Endothelial cell of umbilical vein (primary cell): ENCODE data around the gene TTN. TPM values are rescaled to one million over a fixed set of nuclear protein-coding genes. Genes with fewer than 3 reads are reported as not detected.

Source experiments
- BruUV-seq: library from RNA; stranded (reverse); fragments of 400-500 nt; replicated peaks from 2 replicates; lab custom pipeline; 2021; lab: Mats Ljungman, UMichigan
- CTCF ChIA-PET: fragments of 300-600, 350-600 bp; sonication (Branson Sonifier 250); formaldehyde crosslinking; loops from one replicate; lab custom pipeline; 2021; ENCODE audit warnings: antibody characterized with exemption, inconsistent platforms; lab: Charles Lee
- POLR2A ChIA-PET: fragments of 300-600, 350-600 bp; sonication (Branson Sonifier 250); formaldehyde crosslinking; loops from one replicate; lab custom pipeline; 2021; ENCODE audit warnings: antibody characterized with exemption, inconsistent platforms; lab: Charles Lee
- DNase-seq: peaks from one replicate; pipeline ENCODE4 v3.0.0-alpha.2; 2011; ENCODE audit warnings: low read depth, low spot score
- FAIRE-seq: peaks from 2 replicates; lab custom pipeline; 2011; peaks lifted over from hg19 to GRCh38; lab: Jason Lieb, UNC
- H2AFZ ChIP-seq: 2 replicates; pipeline ENCODE4 v1.6.0; 2012; ENCODE audit warnings: low read depth, low read length, control low read depth, inconsistent platforms
- H3K27ac ChIP-seq: 2 replicates; pipeline ENCODE4 v1.5.1; 2011; ENCODE audit warnings: low read depth, mild to moderate bottlenecking, control low read depth, low read length, moderate library complexity; ENCODE audit not compliant: insufficient read depth
- H3K27me3 ChIP-seq, 2 experiments: 2 replicates each; pipeline versions ENCODE4 v1.6.0 to v1.6.1; 2011; ENCODE audit warnings: low read length in 2 of 2, mixed read lengths in 1 of 2; ENCODE audit not compliant: control insufficient read depth in 2 of 2, insufficient read depth in 2 of 2
- H3K36me3 ChIP-seq, 2 experiments: 2 replicates in 1 of 2; 3 replicates in 1 of 2; pipeline ENCODE4 v1.5.1; 2011; ENCODE audit warnings: low read length in 2 of 2, mild to moderate bottlenecking in 1 of 2, moderate library complexity in 1 of 2; ENCODE audit not compliant: control insufficient read depth in 2 of 2, insufficient read depth in 2 of 2; ENCODE audit errors: extremely low read depth in 1 of 2
- H3K4me1 ChIP-seq: 3 replicates; pipeline ENCODE4 v1.5.1; 2011; ENCODE audit warnings: mild to moderate bottlenecking, low read length; ENCODE audit not compliant: control insufficient read depth, insufficient read depth; ENCODE audit errors: extremely low read depth
- H3K4me2 ChIP-seq: 2 replicates; pipeline ENCODE4 v1.6.1; 2011; ENCODE audit warnings: low read length, control low read depth, mixed read lengths; ENCODE audit not compliant: insufficient read depth
- H3K4me3 ChIP-seq, 3 experiments: fragments of 200-600 bp in 1 of 3; sonication (generic), shearing (Covaris generic) in 1 of 3; replicated peaks in 1 of 3; 2 replicates each; pipeline ENCODE4 v1.5.1; 2011 to 2016; ENCODE audit warnings: control low read depth in 3 of 3, low read length in 3 of 3, mild to moderate bottlenecking in 2 of 3, inconsistent platforms in 1 of 3, low read depth in 1 of 3, moderate library complexity in 1 of 3; ENCODE audit not compliant: insufficient read depth in 1 of 3
- H3K79me2 ChIP-seq: 2 replicates; pipeline ENCODE4 v1.6.0; 2012; ENCODE audit warnings: low read length, inconsistent platforms; ENCODE audit not compliant: control insufficient read depth, insufficient read depth
- H3K9ac ChIP-seq: replicated peaks from 2 replicates; pipeline ENCODE3; 2011; ENCODE audit warnings: low read length, control low read depth; ENCODE audit not compliant: insufficient read depth; ENCODE audit errors: extremely low read depth
- H3K9me1 ChIP-seq: replicated peaks from 3 replicates; pipeline ENCODE4 v1.6.0; 2011; ENCODE audit warnings: mild to moderate bottlenecking, low read length; ENCODE audit not compliant: control insufficient read depth, insufficient read depth; ENCODE audit errors: extremely low read depth
- H3K9me3 ChIP-seq: replicated peaks from 2 replicates; pipeline ENCODE4 v1.5.1; 2012; ENCODE audit warnings: low read length, inconsistent platforms; ENCODE audit not compliant: control insufficient read depth, insufficient read depth
- H4K20me1 ChIP-seq: replicated peaks from 2 replicates; pipeline ENCODE3; 2011; ENCODE audit warnings: mild to moderate bottlenecking, low read length; ENCODE audit not compliant: control insufficient read depth, insufficient read depth; ENCODE audit errors: extremely low read depth
- CTCF ChIP-seq, 2 donors: IDR thresholded peaks; 1 replicate in 1 of 2; 2 replicates in 1 of 2; pipeline ENCODE4 v1.5.1; 2011; ENCODE audit warnings: low read length in 2 of 2, mild to moderate bottlenecking in 2 of 2, moderate library complexity in 2 of 2, control low read depth in 1 of 2, inconsistent platforms in 1 of 2, low read depth in 1 of 2; ENCODE audit not compliant: insufficient read depth in 1 of 2; ENCODE audit errors: extremely low read depth in 1 of 2
- EZH2 ChIP-seq: IDR thresholded peaks from 2 replicates; pipeline ENCODE4 v1.6.1; 2012; ENCODE audit warnings: borderline replicate concordance, low read depth, mild to moderate bottlenecking, moderate library complexity, low read length, inconsistent platforms; ENCODE audit not compliant: severe bottlenecking
- FOS ChIP-seq: IDR thresholded peaks from 2 replicates; pipeline ENCODE4 v1.6.1; 2011; ENCODE audit warnings: mild to moderate bottlenecking, low read length, moderate library complexity, borderline replicate concordance; ENCODE audit not compliant: insufficient read depth
- GATA2 ChIP-seq: IDR thresholded peaks from 2 replicates; pipeline ENCODE4 v1.7.0; 2011; ENCODE audit warnings: low read depth, mild to moderate bottlenecking, moderate library complexity, mixed read lengths, low read length; ENCODE audit not compliant: insufficient read length, insufficient read depth
- JUN ChIP-seq: IDR thresholded peaks from 2 replicates; pipeline ENCODE4 v1.6.1; 2011; ENCODE audit warnings: borderline replicate concordance, low read depth; ENCODE audit not compliant: insufficient read length, insufficient read depth
- MAX ChIP-seq: IDR thresholded peaks from 2 replicates; pipeline ENCODE4 v1.6.1; 2011; ENCODE audit not compliant: insufficient read depth, insufficient read length
- MYC ChIP-seq: IDR thresholded peaks from one replicate; pipeline ENCODE4 v1.6.1; 2011; ENCODE audit warnings: mild to moderate bottlenecking, low read depth, low read length
- POLR2A ChIP-seq: IDR thresholded peaks from 2 replicates; pipeline ENCODE4 v1.6.1; 2012; ENCODE audit warnings: low read depth, mild to moderate bottlenecking, control low read depth, low read length
- POLR2AphosphoS5 ChIP-seq: IDR thresholded peaks from 2 replicates; pipeline ENCODE4 v1.6.1; 2012; ENCODE audit warnings: low read depth, mild to moderate bottlenecking, control low read depth, low read length, moderate library complexity; ENCODE audit not compliant: insufficient read depth
- dilution Hi-C: fragments of 300-500 bp; cut with MboI; formaldehyde crosslinking; loops from one replicate; pipeline ENCODE4 v1.15.0; 2019; ENCODE audit warnings: low sequenced_read_pairs; ENCODE audit not compliant: extremely low pct_ligation_motif_present
- intact Hi-C: fragments of 100-400 bp; cut with micrococcal nuclease; formaldehyde crosslinking; loops from one replicate; pipeline ENCODE4 v1.10.0; 2022
- polyA plus RNA-seq, 4 experiments: library from polyadenylated mRNA; depleted of rRNA in 3 of 4; stranded (reverse) in 3 of 4; unstranded in 1 of 4; fragments of >200 nt; gene quantifications; 2 replicates each; pipeline versions ENCODE4 v1.2.1 to v1.2.3, GENCODE V29; 2011 to 2012; ENCODE audit warnings: missing spikeins in 1 of 4
- total RNA-seq: library from RNA; stranded (reverse); gene quantifications from 2 replicates; pipeline ENCODE4 v1.2.3, GENCODE V29; 2021

Gene TTN
- total and polyA plus RNA-seq, 2 donors (not counting 3 experiments of a cell fraction or from before 2014, with no cell fraction given): 0.11 to 0.49 TPM

- H3K27me3 ChIP-seq: peaks cover 0 to 8% of the 10 kb centered on the region in 2 experiments
- no peaks in the 10 kb centered on the region for H4K20me1 ChIP-seq
- intact Hi-C loops: no loop called here
- no peaks in the 10 kb centered on the region for H3K4me1 ChIP-seq
- H3K9me3 ChIP-seq: no peaks in the 10 kb centered on the region
- no peaks in the 10 kb centered on the region for H3K9me1 ChIP-seq
- no peak overlapping the region for H3K9ac ChIP-seq
- no peak overlapping the region for H3K4me2 ChIP-seq
- DNase-seq (no peak), FAIRE-seq (no peak)
- TF ChIP-seq MYC (no peak), JUN (no peak), POLR2A (no peak), MAX (no peak), EZH2 (no peak), GATA2 (no peak), CTCF (IDR thresholded peaks at IDR 0.05; ENCODE audit: extremely low read depth in 1 of 2, insufficient read depth in 1 of 2, low read depth in 1 of 2, low read length in 2 of 2) (no peak), FOS (no peak), POLR2AphosphoS5 (no peak)
- H3K79me2 ChIP-seq: no peaks in the 10 kb centered on the region
- H2AFZ ChIP-seq: no peak overlapping the region
- H3K27ac ChIP-seq: no peak overlapping the region
- dilution Hi-C loops: no loop called here
- ChIA-PET POLR2A (no interaction called here), CTCF (interaction anchor here (1.2 kb wide), 1 partner anchor 22 kb away, joined by 3 read pairs; no protein-coding TSS in a partner anchor)
- no TSS peak for BruUV-seq
- no peaks in the 10 kb centered on the region for H3K36me3 ChIP-seq
- no peak overlapping the region for H3K4me3 ChIP-seq
Measured at GRCh38 chr2:178783889-178784288, 23.3 kb downstream of the TTN start.
